Heart left ventricle (tissue), 16 donors: ENCODE measurements around the gene RPS3. TPM values are rescaled to one million over a fixed set of nuclear protein-coding genes. Genes with fewer than 3 reads are reported as not detected.
A peak's percentile ranks its signal among the peaks of the same experiment; 100 is the strongest.

Experiments used
- ATAC-seq, 4 donors: fragments of 200-7000 bp; cut with Tn5 transposase; one replicate each; pipeline ENCODE4 v1.9.1; 2020 to 2022; ENCODE audit warnings: moderate library complexity in 4 of 4, mild to moderate bottlenecking in 3 of 4, moderate number of reproducible peaks in 1 of 4
- DNase-seq, 5 donors: peaks; one replicate each; pipeline ENCODE4 v3.0.0-alpha.2; 2020
- H3K27ac ChIP-seq, 12 donors: fragments of 200-600 bp; sonication (generic) in 4 of 12; one replicate each; pipeline versions ENCODE4 v1.5.0 to v1.8.0; 2016 to 2022; ENCODE audit warnings: mild to moderate bottlenecking in 2 of 12
- H3K27me3 ChIP-seq, 9 donors: fragments of 200-600 bp; sonication (generic) in 2 of 9; one replicate each; pipeline versions ENCODE4 v1.5.1 to v1.8.0; 2016 to 2022; ENCODE audit warnings: mild to moderate bottlenecking in 3 of 9
- H3K36me3 ChIP-seq, 9 donors: fragments of 200-600 bp; sonication (generic) in 2 of 9; one replicate each; pipeline versions ENCODE4 v1.5.0 to v1.8.0; 2018 to 2022; ENCODE audit warnings: mild to moderate bottlenecking in 2 of 9
- H3K4me1 ChIP-seq, 12 donors: fragments of 200-600 bp; sonication (generic) in 4 of 12; one replicate each; pipeline versions ENCODE4 v1.5.0 to v1.8.0; 2016 to 2022; ENCODE audit warnings: mild to moderate bottlenecking in 3 of 12
- H3K4me3 ChIP-seq, 12 donors: fragments of 200-600 bp; sonication (generic) in 4 of 12; one replicate each; pipeline versions ENCODE4 v1.5.0 to v1.8.0; 2017 to 2022; ENCODE audit warnings: mild to moderate bottlenecking in 9 of 12, moderate library complexity in 4 of 12
- H3K9me3 ChIP-seq, 12 donors: fragments of 200-600 bp; sonication (generic) in 4 of 12; one replicate each; pipeline versions ENCODE4 v1.5.0 to v1.8.0; 2016 to 2022; ENCODE audit warnings: mild to moderate bottlenecking in 1 of 12
- CTCF ChIP-seq, 12 donors: fragments of 200-600 bp; sonication (generic) in 4 of 12; IDR thresholded peaks; one replicate each; pipeline versions ENCODE4 v1.5.0 to v1.8.0; 2018 to 2022; ENCODE audit warnings: antibody characterized with exemption in 12 of 12, mild to moderate bottlenecking in 5 of 12
- POLR2A ChIP-seq, 2 donors: fragments of 450-650 bp; IDR thresholded peaks; one replicate each; pipeline ENCODE4 v1.6.1; 2017; ENCODE audit warnings: antibody characterized with exemption in 2 of 2, mild to moderate bottlenecking in 2 of 2, moderate library complexity in 2 of 2
- WGBS, 4 donors: extraction: QIAGEN DNeasy Blood & Tissue Kit in 2 of 4; methylation state at CpG; one replicate each; pipeline versions ENCODE4 v1.1.5 to v1.1.7; 2013 to 2018; 5-methylcytosine and 5-hydroxymethylcytosine counted together
- intact Hi-C, 10 donors: fragments of 100-400 bp; cut with DNase I; formaldehyde crosslinking; loops; one replicate each; pipeline versions ENCODE4 v1.11.1 to v1.14.2; 2022
- polyA plus RNA-seq, 2 donors: library from polyadenylated mRNA; stranded (reverse); fragments of 200-250 nt; gene quantifications; one replicate each; pipeline ENCODE4 v1.2.3, GENCODE V29; 2013
- total RNA-seq, 9 donors: library from RNA; depleted of rRNA in 2 of 9; stranded (reverse); fragments of >200 nt in 2 of 9; fragmentation: NEBNext Ultra II Directional in 3 of 9; extraction: Animal tissue kit (Norgen Biotek cat#: 25700) in 3 of 9; gene quantifications; one replicate each; pipeline versions ENCODE4 v1.1.0 to v1.2.4, GENCODE V29; 2016 to 2023
- donor health status: ischemic (EF 13 %, LVEDD 7.1; RV severe dilation, severe dysfunction).
- donor health status: healthy with polysubstance abuse.
- donor health status: DM: no; HTN: yes; CAD: no.
- donor health status: DM: no; HTN: no; CAD: no.
- donor health status: ischemic (EF 25% LVEDD 6.9; RV normal size, moderate dysfunction).
- donor health status: ischemic (EF 25% LVEDD 5.7; RV mildly dilated, moderate dysfunction).
- donor health status: healthy.
- donor health status: DM: yes; HTN: yes; CAD: no.
- donor health status: ischemic (EF 35%, LVEDD 5.7; RV mildly dilated, moderate dysfunction).
- donor health status: nonischemic (EF 11% LVEDD 7.7; RV severe dilation, severe dysfunction).
- donor health status: DM: yes; HTN: yes; CAD: no.
- donor health status: PGD.
- donor health status: ischemic (EF 29% LVEDD 5.4; RV normal size, mild dysfunction).
- donor health status: nonischemic (EF 23%, LVEDD 6.1; RV moderate dilation, normal function).

RPS3 gene
- total and polyA plus RNA-seq, 11 donors = 434 to 2,100 (median 990) TPM

- Histone ChIP-seq H3K9me3 (no peaks in the 10 kb centered on the region), H3K36me3 (peaks cover 0 to 44% (median 34%) of the 10 kb centered on the region in 9 donors), H3K4me3 (no peak overlapping the region), H3K27ac (no peak overlapping the region), H3K4me1 (peaks cover 0 to 11% (median 3%) of the 10 kb centered on the region in 12 donors), H3K27me3 (no peaks in the 10 kb centered on the region)
- TF ChIP-seq POLR2A (IDR thresholded peaks at IDR 0.05) (no peak), CTCF (IDR thresholded peaks at IDR 0.05) (no peak)
- intact Hi-C loops = no loop called here
- 57 to 65% (median 64%) methylated on average over 2 of the region's 2 CpGs for WGBS, 4 donors
- ATAC-seq (peak in 1 of 4 donors; percentile 23), DNase-seq (no peak)
These were observed 14.5 kb downstream of the RPS3 start for GRCh38 chr11:75413864-75414263.

DNA sequence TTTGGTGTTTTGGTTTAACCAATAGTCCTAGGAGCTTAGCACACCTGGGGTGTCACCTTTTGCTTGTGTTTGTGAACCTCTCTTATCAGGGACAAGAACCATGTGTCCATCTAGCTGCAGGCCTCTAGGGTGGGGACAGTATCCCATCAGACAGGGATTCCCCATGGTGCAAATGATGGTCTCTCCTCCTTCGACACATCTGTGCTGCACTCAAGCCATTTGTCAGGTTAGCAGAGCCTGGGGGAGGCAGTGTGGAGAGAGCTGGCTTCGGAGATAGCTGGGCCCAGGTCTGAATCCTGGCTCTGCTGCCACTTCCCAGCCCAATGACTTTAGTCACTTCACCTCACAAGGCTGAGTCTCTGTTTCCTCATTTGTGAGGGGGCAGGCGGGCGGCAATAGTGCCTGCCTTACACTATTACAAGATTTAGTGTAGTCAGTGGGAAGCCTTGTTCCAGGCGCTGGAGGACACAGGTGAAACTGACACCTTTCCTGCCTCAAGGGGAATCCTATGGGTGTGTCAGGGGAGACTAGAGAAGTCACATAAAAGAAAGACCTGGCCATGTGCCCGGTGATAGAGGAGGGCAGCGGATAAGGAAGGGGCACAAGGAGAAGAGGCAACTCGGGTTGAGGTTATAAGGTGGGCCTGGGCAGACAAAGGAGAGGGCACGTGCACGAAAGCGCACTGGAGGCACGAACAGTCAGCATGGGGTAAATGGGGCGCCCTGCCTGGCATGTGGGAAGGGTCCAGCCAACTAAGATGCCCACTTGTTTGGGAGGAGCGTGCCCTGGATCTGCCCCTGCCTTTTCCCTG, 21.1 kb downstream of the RPS3 start:
- Histone ChIP-seq H3K4me1 (peaks cover 0 to 25% (median 9%) of the 10 kb centered on the region in 12 donors), H3K36me3 (peaks cover 0 to 29% (median 12%) of the 10 kb centered on the region in 9 donors), H3K9me3 (no peaks in the 10 kb centered on the region), H3K27ac (peak overlapping the region in 1 of 12 donors; percentile 5), H3K27me3 (no peaks in the 10 kb centered on the region), H3K4me3 (no peak overlapping the region)
- WGBS, 4 donors = 86 to 89% (median 87%) methylated on average over 13 to 14 of the region's 14 CpGs
- ATAC-seq (no peak), DNase-seq (no peak)
- TF ChIP-seq POLR2A (IDR thresholded peaks at IDR 0.05) = no peak
- intact Hi-C loops = no loop called here

- Histone ChIP-seq H3K9me3 (no peaks in the 10 kb centered on the region), H3K27ac (peak overlapping the region in 1 of 12 donors; percentile 5), H3K4me1 (peaks cover 0 to 25% (median 9%) of the 10 kb centered on the region in 12 donors), H3K4me3 (no peak overlapping the region), H3K27me3 (no peaks in the 10 kb centered on the region), H3K36me3 (peaks cover 0 to 25% (median 12%) of the 10 kb centered on the region in 9 donors)
- TF ChIP-seq POLR2A (IDR thresholded peaks at IDR 0.05) (no peak), CTCF (IDR thresholded peaks at IDR 0.05) (no peak)
- 68 to 85% (median 72%) methylated on average over 10 to 11 of the region's 11 CpGs for WGBS, 4 donors
- ATAC-seq (no peak), DNase-seq (no peak)
- intact Hi-C loops = no loop called here
These were observed 21.8 kb downstream of the RPS3 start for GRCh38 chr11:75421035-75421602.

- Histone ChIP-seq H3K4me3 (no peak overlapping the region), H3K9me3 (no peaks in the 10 kb centered on the region), H3K4me1 (peaks cover 0 to 26% (median 9%) of the 10 kb centered on the region in 12 donors), H3K27ac (no peak overlapping the region), H3K27me3 (no peaks in the 10 kb centered on the region), H3K36me3 (peaks cover 0 to 25% (median 12%) of the 10 kb centered on the region in 9 donors)
- ATAC-seq = no peak
- 83 to 94% (median 87%) methylated on average over 2 of the region's 2 CpGs for WGBS, 4 donors
- TF ChIP-seq POLR2A (IDR thresholded peaks at IDR 0.05) (no peak), CTCF (IDR thresholded peaks at IDR 0.05) (no peak)
- DNase-seq = no peak
- intact Hi-C loops = no loop called here
These were observed 22.6 kb downstream of the RPS3 start for GRCh38 chr11:75421902-75422247.
